ENCODE data around the gene HMGCR.
"Not testable (repeated sequence)": the region's sequence is repeated elsewhere in the genome, so short reads cannot be mapped to it uniquely, and the experiment has no call there.

DNA sequence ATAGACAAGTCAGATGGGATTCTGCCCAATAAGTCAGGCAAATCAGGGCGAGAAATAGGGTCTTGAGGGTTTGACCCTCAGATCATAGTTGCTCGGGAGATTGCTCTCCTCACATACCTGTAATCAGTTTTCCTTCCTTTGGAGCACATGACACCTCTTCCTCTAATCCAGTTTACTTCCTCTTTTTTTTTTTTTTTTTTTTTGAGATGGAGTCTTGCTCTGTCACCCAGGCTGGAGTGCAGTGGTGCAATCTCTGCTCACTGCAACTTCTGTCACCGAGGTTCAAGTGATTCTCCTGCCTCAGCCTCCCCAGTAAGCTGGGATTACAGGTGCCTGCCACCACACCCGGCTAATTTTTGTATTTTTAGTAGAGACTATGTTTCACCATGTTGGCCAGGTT is 17.9 kb upstream of the HMGCR start:
- not testable (repeated sequence) for TF ChIP-seq TAF1 (conservative IDR thresholded peaks at IDR 0.05); GABPA (IDR thresholded peaks at IDR 0.05 in 1 of 2, conservative IDR thresholded peaks at IDR 0.05 in 1 of 2); JUND (IDR thresholded peaks at IDR 0.05); HNF4A (conservative IDR thresholded peaks at IDR 0.05); FOXA1 (IDR thresholded peaks at IDR 0.05); NR2F2 (IDR thresholded peaks at IDR 0.05); RAD21 (IDR thresholded peaks at IDR 0.05); YY1 (IDR thresholded peaks at IDR 0.05); FOXA2 (IDR thresholded peaks at IDR 0.05); SP1 (IDR thresholded peaks at IDR 0.05)
- TF ChIP-seq, protein P1, sequence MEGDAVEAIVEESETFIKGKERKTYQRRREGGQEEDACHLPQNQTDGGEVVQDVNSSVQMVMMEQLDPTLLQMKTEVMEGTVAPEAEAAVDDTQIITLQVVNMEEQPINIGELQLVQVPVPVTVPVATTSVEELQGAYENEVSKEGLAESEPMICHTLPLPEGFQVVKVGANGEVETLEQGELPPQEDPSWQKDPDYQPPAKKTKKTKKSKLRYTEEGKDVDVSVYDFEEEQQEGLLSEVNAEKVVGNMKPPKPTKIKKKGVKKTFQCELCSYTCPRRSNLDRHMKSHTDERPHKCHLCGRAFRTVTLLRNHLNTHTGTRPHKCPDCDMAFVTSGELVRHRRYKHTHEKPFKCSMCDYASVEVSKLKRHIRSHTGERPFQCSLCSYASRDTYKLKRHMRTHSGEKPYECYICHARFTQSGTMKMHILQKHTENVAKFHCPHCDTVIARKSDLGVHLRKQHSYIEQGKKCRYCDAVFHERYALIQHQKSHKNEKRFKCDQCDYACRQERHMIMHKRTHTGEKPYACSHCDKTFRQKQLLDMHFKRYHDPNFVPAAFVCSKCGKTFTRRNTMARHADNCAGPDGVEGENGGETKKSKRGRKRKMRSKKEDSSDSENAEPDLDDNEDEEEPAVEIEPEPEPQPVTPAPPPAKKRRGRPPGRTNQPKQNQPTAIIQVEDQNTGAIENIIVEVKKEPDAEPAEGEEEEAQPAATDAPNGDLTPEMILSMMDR (IDR thresholded peaks at IDR 0.05; ENCODE audit: low read depth, low read length, missing input control): not testable (repeated sequence)
- TF ChIP-seq, protein P2, sequence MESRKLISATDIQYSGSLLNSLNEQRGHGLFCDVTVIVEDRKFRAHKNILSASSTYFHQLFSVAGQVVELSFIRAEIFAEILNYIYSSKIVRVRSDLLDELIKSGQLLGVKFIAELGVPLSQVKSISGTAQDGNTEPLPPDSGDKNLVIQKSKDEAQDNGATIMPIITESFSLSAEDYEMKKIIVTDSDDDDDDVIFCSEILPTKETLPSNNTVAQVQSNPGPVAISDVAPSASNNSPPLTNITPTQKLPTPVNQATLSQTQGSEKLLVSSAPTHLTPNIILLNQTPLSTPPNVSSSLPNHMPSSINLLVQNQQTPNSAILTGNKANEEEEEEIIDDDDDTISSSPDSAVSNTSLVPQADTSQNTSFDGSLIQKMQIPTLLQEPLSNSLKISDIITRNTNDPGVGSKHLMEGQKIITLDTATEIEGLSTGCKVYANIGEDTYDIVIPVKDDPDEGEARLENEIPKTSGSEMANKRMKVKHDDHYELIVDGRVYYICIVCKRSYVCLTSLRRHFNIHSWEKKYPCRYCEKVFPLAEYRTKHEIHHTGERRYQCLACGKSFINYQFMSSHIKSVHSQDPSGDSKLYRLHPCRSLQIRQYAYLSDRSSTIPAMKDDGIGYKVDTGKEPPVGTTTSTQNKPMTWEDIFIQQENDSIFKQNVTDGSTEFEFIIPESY (IDR thresholded peaks at IDR 0.05): not testable (repeated sequence)
- TF ChIP-seq, protein P3, sequence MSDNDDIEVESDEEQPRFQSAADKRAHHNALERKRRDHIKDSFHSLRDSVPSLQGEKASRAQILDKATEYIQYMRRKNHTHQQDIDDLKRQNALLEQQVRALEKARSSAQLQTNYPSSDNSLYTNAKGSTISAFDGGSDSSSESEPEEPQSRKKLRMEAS (IDR thresholded peaks at IDR 0.05): not testable (repeated sequence)
- TF ChIP-seq, protein P4, sequence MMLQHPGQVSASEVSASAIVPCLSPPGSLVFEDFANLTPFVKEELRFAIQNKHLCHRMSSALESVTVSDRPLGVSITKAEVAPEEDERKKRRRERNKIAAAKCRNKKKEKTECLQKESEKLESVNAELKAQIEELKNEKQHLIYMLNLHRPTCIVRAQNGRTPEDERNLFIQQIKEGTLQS (IDR thresholded peaks at IDR 0.05): not testable (repeated sequence)
